Type B pancreatic cell (in vitro differentiated cells): ENCODE measurements around the gene PNMA1. TPM values are rescaled to one million over a fixed set of nuclear protein-coding genes. Genes with fewer than 3 reads are reported as not detected.

Experiments
- DNase-seq: peaks from one replicate; pipeline ENCODE4 v3.0.0; 2021; ENCODE audit warnings: mixed read lengths; ENCODE audit not compliant: unreplicated experiment; ENCODE audit errors: extremely low spot score
- H3K27ac Mint-ChIP-seq: 2 replicates; pipeline ENCODE4 v1.8.0; 2021; ENCODE audit warnings: mild to moderate bottlenecking, mixed read lengths
- H3K27me3 Mint-ChIP-seq: 2 replicates; pipeline ENCODE4 v1.8.0; 2021; ENCODE audit warnings: mixed read lengths
- H3K36me3 Mint-ChIP-seq: 2 replicates; pipeline ENCODE4 v1.8.0; 2021; ENCODE audit warnings: mixed read lengths
- H3K4me1 Mint-ChIP-seq: one replicate; pipeline ENCODE4 v1.8.0; 2021; ENCODE audit warnings: mixed read lengths; ENCODE audit not compliant: unreplicated experiment
- H3K4me3 Mint-ChIP-seq: 2 replicates; pipeline ENCODE4 v1.8.0; 2021; ENCODE audit warnings: mild to moderate bottlenecking, mixed read lengths
- H3K9me3 Mint-ChIP-seq: 2 replicates; pipeline ENCODE4 v1.8.0; 2021; ENCODE audit warnings: mixed read lengths
- total RNA-seq: library from RNA; stranded (reverse); gene quantifications from 2 replicates; pipeline ENCODE4 v1.2.1, GENCODE V29; 2021; ENCODE audit warnings: low replicate concordance
- TF ChIP-seq, protein P1 (sequence below): fragments of 200-600 bp; sonication (generic); conservative IDR thresholded peaks from 2 replicates; pipeline ENCODE4 v1.5.0; 2021; ENCODE audit warnings: antibody characterized with exemption, mild to moderate bottlenecking

Gene PNMA1
- total RNA-seq, 1 donor from 2014 or later, result 64.8 TPM

DNA sequence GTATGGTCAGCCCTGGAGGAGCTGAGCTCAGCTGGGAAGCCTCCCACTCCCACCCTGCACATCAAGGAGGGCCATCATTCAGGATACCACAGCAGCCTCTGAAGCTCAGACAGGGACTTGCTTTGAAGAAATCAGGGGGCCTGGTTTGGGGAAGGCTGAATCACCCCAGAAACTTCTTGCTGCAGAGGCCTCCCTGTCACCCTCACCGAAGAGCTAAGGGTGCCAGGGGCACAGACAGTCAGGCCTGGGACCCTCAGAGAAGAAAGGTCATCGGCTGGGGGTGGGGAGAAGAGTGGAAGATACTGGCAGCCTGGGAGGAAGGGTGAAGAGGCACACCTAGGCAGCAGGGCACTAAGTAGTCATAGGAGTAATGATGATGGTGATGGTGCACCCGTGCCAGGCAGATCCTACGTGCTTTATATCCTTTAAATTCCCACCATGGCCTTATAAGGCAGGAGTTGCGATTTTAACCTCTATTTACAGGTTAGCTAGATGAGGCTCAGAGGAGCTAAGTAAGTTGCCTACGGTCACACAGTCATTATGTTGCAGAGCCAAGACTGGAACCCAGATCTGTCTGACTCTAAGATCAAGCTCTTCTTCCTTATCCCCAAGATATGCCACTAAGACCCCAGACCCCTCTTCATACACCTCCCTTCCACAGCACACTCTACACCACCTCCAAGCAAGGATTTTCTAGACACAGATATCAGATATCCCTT is 28.5 kb upstream of the PNMA1 start:
- Mint-ChIP-seq H3K27ac (peak overlapping the region; percentile 97), H3K4me3 (peak overlapping the region; percentile 59), H3K4me1 (peaks cover 62% of the 10 kb centered on the region), H3K36me3 (no peaks in the 10 kb centered on the region), H3K27me3 (no peaks in the 10 kb centered on the region), H3K9me3 (no peaks in the 10 kb centered on the region)
- TF ChIP-seq, protein P1, sequence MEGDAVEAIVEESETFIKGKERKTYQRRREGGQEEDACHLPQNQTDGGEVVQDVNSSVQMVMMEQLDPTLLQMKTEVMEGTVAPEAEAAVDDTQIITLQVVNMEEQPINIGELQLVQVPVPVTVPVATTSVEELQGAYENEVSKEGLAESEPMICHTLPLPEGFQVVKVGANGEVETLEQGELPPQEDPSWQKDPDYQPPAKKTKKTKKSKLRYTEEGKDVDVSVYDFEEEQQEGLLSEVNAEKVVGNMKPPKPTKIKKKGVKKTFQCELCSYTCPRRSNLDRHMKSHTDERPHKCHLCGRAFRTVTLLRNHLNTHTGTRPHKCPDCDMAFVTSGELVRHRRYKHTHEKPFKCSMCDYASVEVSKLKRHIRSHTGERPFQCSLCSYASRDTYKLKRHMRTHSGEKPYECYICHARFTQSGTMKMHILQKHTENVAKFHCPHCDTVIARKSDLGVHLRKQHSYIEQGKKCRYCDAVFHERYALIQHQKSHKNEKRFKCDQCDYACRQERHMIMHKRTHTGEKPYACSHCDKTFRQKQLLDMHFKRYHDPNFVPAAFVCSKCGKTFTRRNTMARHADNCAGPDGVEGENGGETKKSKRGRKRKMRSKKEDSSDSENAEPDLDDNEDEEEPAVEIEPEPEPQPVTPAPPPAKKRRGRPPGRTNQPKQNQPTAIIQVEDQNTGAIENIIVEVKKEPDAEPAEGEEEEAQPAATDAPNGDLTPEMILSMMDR, result no peak
- DNase-seq, result no peak

DNA sequence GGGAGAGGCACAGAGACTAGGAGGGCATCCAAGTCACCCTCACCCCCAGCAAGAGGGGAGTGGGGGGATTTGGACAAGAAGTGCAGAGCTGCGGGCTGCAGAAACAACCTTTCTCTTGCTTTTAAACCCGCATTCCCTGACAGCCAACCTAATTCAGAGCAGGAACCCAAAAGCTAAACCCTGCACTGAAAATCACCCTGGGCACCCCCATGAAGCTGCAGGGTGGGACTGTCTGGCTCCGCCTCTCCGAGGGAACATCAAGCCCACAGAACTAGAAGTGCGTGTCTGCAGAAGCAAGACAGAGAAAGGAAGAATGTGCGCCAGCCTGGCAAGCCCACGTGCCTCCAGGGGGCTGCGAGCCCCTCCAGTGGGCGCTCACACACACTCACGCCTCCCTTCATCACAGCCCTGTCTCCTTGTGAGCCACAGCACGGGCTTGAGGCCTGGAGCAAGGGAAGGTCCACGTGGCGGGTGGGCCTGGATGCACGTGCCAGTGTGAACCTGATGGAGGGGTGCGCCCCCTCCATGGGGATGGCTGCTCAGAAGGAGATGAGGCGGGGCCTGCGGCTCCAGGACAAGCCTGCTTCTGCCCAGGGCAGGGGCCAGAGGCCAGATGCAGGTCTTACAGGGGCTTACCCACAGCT is 27.8 kb upstream of the PNMA1 start:
- no peaks in the 10 kb centered on the region for H3K9me3 Mint-ChIP-seq
- H3K36me3 Mint-ChIP-seq, result peaks cover 2% of the 10 kb centered on the region
- peaks cover 55% of the 10 kb centered on the region for H3K4me1 Mint-ChIP-seq
- no peaks in the 10 kb centered on the region for H3K27me3 Mint-ChIP-seq
- DNase-seq, result no peak
- TF ChIP-seq, protein P1, result peak; percentile 13
- H3K4me3 Mint-ChIP-seq, result peak overlapping the region; percentile 81
- H3K27ac Mint-ChIP-seq, result peak overlapping the region; percentile 97

DNA sequence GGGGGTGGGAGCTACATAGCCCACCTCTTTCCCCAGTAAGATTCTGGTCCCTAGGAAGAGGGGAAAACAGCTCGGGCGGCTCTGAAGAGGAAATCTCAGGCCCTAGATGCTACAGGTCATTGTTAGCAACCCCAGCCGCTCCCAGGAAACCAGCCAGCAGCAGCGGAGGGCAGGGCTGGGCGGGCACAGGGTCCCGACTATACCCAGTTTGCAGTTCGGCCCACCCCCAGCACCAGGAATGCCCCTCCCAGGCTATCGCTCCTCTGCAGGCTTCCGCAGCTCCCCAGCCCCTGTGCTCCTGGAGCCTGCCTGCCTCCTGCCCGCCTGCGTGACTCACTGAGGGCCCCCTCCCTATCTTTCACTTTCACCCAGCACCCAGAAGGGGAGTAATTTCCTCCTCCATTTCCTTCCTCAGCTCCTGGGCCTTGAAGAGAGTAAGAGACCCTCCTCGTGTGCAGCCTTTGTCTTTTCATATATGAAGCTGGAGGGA is 27.2 kb upstream of the PNMA1 start:
- H3K36me3 Mint-ChIP-seq, result peaks cover 5% of the 10 kb centered on the region
- peak overlapping the region; percentile 81 for H3K4me3 Mint-ChIP-seq
- DNase-seq, result no peak
- H3K9me3 Mint-ChIP-seq, result no peaks in the 10 kb centered on the region
- H3K27ac Mint-ChIP-seq, result peak overlapping the region; percentile 97
- TF ChIP-seq, protein P1, result no peak
- no peaks in the 10 kb centered on the region for H3K27me3 Mint-ChIP-seq
- H3K4me1 Mint-ChIP-seq, result peaks cover 49% of the 10 kb centered on the region

DNA sequence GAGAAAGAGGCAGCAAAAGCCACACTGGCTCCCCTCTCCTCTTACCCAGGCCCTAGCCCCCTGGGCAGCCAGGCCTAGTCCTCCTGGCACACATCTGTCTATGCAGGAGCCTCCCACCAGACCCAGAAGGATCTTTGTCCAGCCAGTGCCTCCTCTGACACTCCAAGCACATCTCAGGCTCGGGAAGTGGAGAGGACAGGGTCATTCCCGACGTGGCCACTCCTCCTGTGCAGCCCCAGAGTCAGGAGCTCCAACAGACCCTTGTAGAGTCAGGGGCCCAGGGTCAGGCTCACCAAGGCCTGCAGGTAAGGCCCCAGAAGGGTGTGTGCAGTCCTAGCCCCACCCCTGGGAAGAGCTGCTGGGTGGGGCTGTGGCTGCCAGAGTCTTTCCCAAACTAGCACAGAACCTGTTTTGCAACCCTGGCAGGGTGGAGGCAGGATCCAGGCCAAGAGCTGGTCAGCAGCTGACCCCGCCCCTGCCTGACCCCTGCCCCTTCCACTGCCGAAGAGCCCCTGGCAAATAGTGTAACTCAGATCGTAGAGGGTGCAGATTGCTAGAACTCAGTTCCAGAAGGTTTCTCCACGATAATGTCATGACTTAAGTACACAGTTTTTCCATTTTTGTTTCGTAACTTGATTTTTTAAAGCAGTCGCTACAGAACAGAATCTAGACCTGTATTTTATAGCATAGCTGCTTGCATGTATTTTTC is 26.6 kb upstream of the PNMA1 start:
- DNase-seq, result no peak
- peaks cover 5% of the 10 kb centered on the region for H3K36me3 Mint-ChIP-seq
- TF ChIP-seq, protein P1, result no peak
- H3K4me1 Mint-ChIP-seq, result peaks cover 49% of the 10 kb centered on the region
- H3K9me3 Mint-ChIP-seq, result no peaks in the 10 kb centered on the region
- peak overlapping the region; percentile 97 for H3K27ac Mint-ChIP-seq
- H3K4me3 Mint-ChIP-seq, result peak overlapping the region; percentile 81
- no peaks in the 10 kb centered on the region for H3K27me3 Mint-ChIP-seq

DNA sequence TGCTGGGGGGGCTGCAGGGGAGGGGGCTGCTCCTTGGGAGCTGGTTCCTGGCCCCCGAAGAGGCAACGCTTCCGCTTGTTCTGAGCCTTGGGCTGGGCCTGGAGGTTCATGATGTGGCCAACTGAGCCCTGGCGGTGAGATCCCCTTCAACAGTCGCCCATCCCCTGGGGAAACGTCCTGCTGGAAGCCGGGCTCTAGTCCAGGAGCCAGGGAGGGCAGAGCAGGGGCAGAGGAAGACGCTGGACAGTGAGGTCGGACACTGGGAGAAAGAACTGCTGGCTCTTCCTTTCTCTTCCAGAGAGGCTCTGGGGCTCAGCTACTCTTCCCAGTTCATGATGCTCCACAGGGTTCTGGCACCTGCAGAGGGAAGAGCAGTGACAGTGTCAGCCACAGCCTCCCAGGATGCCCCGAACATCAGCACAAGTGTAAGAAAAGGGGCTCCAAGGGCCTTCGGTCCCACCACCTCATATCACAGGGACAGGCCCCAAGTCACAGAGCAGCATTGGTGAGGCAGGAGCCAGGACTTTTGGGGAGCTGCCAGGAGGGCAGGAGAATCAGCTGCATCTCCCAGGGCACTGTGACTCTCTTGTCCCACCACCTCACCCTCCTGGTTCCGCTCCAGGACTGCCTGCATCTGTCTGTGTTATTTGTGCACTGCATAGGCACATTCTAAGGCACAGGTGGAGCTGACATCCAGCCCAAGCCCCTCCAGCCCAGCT is 25.9 kb upstream of the PNMA1 start:
- Mint-ChIP-seq H3K4me1 (peaks cover 43% of the 10 kb centered on the region), H3K4me3 (peak overlapping the region; percentile 81), H3K27me3 (no peaks in the 10 kb centered on the region), H3K27ac (peak overlapping the region; percentile 97), H3K36me3 (peaks cover 5% of the 10 kb centered on the region), H3K9me3 (no peaks in the 10 kb centered on the region)
- TF ChIP-seq, protein P1, result no peak
- no peak for DNase-seq
